COLO829 (cell line): ENCODE measurements around the gene CILP2.

Experiments
- DNase-seq: peaks from one replicate; pipeline ENCODE4 v3.0.0; 2012; ENCODE audit warnings: low spot score

Gene CILP2

DNA sequence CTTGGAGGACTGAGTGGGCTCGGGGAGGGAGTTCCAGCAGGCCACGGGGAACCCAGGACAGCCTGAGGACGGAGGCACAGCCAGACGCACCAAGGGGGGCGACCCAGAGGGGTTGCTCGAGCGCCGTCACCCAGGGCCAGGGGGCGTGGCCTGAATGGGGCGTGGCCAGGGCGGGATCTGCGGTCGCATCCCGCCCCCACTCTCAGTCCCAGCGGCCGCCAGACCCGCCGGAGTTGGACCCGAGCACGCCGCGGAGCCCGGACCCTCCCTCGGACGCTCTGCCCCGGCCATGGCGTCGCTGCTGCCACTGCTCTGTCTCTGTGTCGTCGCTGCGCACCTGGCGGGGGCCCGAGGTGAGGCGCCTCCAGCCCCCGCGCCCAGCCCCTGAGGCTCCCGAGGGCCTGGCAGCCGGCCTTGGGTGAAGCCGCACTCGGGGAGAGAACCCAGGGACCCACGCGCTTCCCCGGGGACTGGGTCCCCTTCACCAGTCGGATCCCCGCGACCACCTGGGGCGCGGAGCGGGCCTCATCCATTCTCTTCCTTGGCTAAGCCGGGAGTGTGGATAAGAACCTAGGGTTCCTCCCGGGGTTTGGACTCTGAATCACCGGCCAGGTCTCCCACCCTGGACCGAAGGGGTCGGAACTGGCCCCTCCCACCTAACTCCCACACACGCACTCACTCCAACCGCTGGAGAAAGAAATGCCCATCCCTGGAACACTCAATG, at the start of gene CILP2:
Gene CILP2, plus strand, starts transcription at position 205 of the 724 bp plus-strand sequence. Its CDS starts 85 bp downstream, at position 290.
- DNase-seq = no peak

DNA sequence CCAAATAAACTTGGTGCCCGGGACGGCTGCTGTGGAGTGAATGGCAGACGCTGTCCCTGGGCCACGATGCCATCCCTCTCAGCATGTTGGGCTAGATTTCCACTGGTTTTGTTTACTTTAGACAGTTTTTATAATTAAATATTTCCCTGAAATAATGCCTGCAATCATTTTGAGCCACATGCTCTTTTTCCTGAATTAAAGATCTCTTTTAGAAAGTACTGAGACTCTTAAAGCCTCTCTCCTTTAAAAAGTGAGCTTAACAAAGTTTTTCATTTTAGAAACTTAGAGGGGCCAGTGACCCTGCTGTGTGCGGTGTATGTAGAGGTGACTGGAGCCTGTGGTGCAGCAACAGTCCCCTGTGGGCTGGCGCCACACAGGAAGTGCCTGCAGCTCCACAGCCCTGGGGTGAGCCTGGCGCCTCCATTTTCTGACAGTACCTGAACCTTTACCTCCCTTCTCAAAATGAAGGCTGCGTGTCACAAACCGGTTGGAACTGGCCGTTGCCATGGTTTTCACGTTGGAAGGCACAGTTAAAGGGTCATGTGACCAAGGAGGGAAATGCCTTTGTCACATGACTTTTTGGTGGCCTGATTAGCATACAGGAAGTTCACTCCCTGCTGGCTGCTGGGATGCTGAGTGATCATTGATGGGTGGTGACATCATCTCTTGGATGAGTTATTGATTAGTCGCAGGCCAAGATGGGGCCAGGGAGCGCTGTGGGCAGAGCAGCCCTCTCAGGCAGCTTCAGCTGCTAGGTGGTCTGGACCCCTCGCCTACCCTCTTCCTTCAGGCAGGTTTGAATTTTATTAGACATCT, 49.0 kb upstream of the CILP2 start:
- DNase-seq = peak; percentile 93

GRCh38 chr19:19489804-19490204, 48.3 kb upstream of the CILP2 start:
- no peak for DNase-seq

- peak; percentile 89 for DNase-seq
Observed at GRCh38 chr19:19490214-19490968, 47.7 kb upstream of the CILP2 start.

DNA sequence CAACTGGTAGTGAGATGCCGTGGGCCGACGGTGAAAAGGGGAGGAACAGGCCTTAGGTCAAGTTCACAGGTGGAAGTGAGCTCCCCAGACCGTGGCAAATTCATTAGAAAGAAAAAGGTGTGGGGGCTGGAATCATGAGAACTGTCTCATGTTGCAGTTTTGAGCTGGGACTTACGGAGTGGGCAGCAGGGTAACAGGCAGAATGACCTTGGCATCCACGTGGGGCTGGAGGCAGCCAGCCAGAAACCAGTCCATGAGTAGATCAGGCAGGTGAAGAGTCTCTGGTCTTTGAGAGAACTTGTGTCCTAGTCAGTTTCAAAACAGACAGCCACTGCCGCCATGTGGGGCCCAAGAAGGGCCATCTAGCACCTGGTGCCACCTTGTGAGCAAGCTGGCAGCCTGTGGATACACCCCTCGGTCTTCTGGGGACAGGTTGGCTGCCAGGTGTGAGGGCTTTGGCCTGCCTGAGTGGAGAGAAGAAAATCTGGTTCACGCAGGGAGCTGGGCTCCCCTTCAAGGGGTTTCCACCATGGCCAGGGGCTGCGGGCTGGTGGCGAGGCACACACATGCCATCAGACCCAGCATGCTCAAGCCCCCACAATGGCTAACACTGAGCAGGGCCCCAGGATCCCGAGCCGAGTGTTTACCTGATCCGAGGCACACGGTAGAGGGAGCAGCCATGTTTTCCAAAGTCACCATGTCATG, 46.6 kb upstream of the CILP2 start:
- DNase-seq = no peak

GRCh38 chr19:19492026-19492610, 45.9 kb upstream of the CILP2 start:
- no peak for DNase-seq

- DNase-seq = no peak
Observed at GRCh38 chr19:19493841-19494546, 44.1 kb upstream of the CILP2 start.

DNA sequence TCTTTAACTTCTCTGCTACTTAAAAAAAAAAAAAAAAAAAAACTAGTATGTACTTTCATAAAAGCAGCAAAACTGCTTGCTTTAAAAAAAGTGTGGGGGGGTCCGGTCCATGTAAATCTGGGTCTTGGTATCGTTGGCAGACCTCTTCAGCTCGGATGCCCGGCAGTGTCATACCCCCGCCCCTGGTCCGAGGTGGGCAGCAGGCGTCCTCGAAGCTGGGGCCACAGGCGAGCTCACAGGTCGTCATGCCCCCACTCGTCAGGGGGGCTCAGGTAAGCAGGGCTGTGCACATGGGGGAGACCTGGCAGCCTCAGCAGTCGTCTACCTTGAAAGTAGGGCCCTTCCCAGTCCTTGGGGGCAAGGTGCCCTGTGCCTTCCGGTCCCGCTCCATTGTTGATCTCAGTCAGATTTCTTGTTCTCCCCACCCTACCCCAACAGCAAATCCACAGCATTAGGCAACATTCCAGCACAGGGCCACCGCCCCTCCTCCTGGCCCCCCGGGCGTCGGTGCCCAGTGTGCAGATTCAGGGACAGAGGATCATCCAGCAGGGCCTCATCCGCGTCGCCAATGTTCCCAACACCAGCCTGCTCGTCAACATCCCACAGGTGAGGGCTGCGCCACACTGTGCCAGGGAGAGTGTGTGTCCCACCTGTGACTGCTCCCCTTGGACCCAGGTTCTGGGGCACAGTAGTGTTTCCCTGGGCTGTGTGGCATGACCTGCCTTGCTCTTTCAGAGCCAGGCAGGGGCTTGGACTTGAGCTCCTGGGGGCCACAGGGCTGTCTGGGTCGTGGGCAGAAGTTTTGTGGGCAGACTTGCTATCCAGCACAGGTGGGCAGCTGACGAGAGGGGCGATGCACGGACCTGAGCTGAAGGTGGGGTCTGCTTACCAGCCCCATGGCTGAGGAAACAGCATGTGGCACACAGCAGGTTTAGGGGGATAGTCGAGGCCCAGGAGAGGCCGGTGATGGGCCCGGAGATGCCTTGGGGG, 42.2 kb upstream of the CILP2 start:
- no peak for DNase-seq

GRCh38 chr19:19498255-19498991, 39.6 kb upstream of the CILP2 start:
- DNase-seq = no peak

- no peak for DNase-seq
Observed at GRCh38 chr19:19499272-19499995, 38.6 kb upstream of the CILP2 start.

GRCh38 chr19:19500975-19501644, 37.0 kb upstream of the CILP2 start:
- no peak for DNase-seq

DNA sequence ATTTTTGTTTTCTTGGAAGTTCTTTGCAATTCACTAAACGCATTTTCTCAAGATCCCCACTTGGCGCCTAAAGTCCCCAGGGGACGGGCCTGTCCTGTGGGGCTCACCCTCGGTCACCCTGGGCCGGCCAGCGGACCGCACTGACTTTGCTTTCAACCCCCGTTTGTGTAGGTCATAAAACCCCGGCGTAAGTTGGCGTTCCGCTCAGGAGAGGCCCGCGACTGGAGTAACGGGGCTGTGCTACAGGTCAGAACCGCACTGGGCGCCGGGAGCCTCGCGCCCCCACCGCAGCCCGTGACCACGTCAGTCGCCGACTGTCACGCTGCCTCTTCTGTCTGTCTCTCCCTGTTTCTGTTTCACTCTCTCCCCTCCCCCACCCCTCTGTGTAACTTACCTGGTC, 36.3 kb upstream of the CILP2 start:
- no peak for DNase-seq

GRCh38 chr19:19502281-19502680, 35.8 kb upstream of the CILP2 start:
- no peak for DNase-seq

GRCh38 chr19:19502808-19503602, 35.1 kb upstream of the CILP2 start:
- DNase-seq = no peak

DNA sequence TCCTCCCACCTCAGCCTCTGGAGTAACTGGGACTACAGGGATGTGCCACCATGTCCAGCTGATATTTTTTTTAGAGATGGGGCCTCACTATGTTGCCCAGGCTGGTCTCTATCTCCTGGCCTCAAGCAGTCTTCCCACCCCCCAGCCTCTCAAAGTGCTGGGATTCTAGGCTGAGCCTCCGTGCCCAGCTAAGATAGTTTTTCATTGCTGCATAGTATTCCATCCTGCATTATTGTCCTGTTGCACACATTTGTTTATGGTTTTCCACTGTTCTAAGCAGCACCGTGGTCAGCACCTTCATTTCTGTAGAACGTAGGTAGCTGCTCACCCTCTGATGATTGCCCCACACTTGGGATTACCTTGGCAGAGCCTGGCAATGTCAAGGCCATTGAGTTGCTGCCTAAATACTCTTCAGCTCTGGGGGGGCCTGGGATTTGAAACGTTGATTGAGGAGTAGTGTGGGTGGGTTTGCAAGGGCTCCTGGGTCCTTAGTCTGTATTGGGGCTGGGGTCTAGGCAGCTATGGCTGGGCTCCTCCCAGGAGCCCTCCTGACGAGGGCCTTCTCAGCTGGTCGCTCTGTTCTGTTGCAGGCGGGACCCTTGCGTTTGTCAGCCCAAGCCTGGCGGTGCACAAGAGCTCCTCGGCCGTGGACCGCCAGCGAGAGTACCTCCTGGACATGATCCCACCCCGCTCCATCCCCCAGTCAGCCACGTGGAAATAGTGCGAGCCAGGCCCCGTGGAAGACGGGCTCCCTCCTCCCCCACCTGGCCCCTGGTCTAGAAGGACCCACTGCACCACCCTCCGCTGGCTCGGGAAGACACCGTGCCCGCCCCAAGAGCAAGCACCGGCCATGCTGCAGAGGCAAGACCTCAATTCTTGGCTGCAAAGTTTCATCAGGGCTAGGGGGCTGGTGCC, 33.1 kb upstream of the CILP2 start:
- DNase-seq = no peak
